Right lobe of liver (tissue), 4 donors: ENCODE data around the gene SPDYE1.
"Not testable (repeated sequence)": the region's sequence is repeated elsewhere in the genome, so short reads cannot be mapped to it uniquely, and the experiment has no call there.

Experiments
- CTCF ChIP-seq, 4 donors: fragments of 200-600 bp in 3 of 4; fragments of 450-650 bp in 1 of 4; IDR thresholded peaks; one replicate each; pipeline versions ENCODE4 v1.5.1 to v1.8.0; 2016 to 2022; ENCODE audit warnings: antibody characterized with exemption in 4 of 4, mild to moderate bottlenecking in 2 of 4
- POLR2A ChIP-seq: fragments of 450-650 bp; IDR thresholded peaks from one replicate; pipeline ENCODE4 v1.6.1; 2017; ENCODE audit warnings: antibody characterized with exemption, mild to moderate bottlenecking
- donor health status: DM: no; HTN: no; CAD: no.
- donor health status: DM: no; HTN: no; CAD: no.
- donor health status: DM: no; HTN: yes; CAD: no.

GRCh38 chr7:44040493-44040891, 42.8 kb downstream of the SPDYE1 start:
- peak in 1 of 4 donors; percentile 21 for TF ChIP-seq CTCF (IDR thresholded peaks at IDR 0.05)
- not testable (repeated sequence) for TF ChIP-seq POLR2A
